IPS-15b (cell line): ENCODE data around the gene GSKIP.
A peak's percentile ranks its signal among the peaks of the same experiment; 100 is the strongest.

Experiments
- H3K27me3 ChIP-seq: one replicate; pipeline ENCODE4 v1.6.1; 2013; ENCODE audit warnings: low read length; ENCODE audit not compliant: control insufficient read depth, insufficient read depth
- H3K36me3 ChIP-seq: one replicate; pipeline ENCODE4 v1.6.1; 2013; ENCODE audit warnings: low read length; ENCODE audit not compliant: control insufficient read depth, insufficient read depth
- H3K4me1 ChIP-seq: one replicate; pipeline ENCODE4 v1.6.1; 2013; ENCODE audit warnings: mild to moderate bottlenecking, low read length; ENCODE audit not compliant: control insufficient read depth, insufficient read depth
- H3K4me3 ChIP-seq: one replicate; pipeline ENCODE4 v1.5.1; 2013; ENCODE audit warnings: low read depth, low read length
- H3K9ac ChIP-seq: one replicate; pipeline ENCODE4 v1.6.1; 2013; ENCODE audit warnings: low read depth, mild to moderate bottlenecking, low read length
- H3K9me3 ChIP-seq: one replicate; pipeline ENCODE4 v1.6.1; 2013; ENCODE audit warnings: mild to moderate bottlenecking, low read length; ENCODE audit not compliant: control insufficient read depth, insufficient read depth

GSKIP gene

GRCh38 chr14:96354246-96354645 is 9.1 kb upstream of the GSKIP start:
- H3K36me3 ChIP-seq = no peaks in the 10 kb centered on the region
- no peak overlapping the region for H3K9ac ChIP-seq
- peaks cover 10% of the 10 kb centered on the region for H3K4me1 ChIP-seq
- no peaks in the 10 kb centered on the region for H3K9me3 ChIP-seq
- no peaks in the 10 kb centered on the region for H3K27me3 ChIP-seq
- no peak overlapping the region for H3K4me3 ChIP-seq

GRCh38 chr14:96357216-96357615 is 6.1 kb upstream of the GSKIP start:
- Histone ChIP-seq H3K27me3 (no peaks in the 10 kb centered on the region), H3K9ac (no peak overlapping the region), H3K4me1 (no peaks in the 10 kb centered on the region), H3K9me3 (no peaks in the 10 kb centered on the region), H3K4me3 (no peak overlapping the region), H3K36me3 (no peaks in the 10 kb centered on the region)

GRCh38 chr14:96359959-96360358 is 3.4 kb upstream of the GSKIP start:
- peaks cover 3% of the 10 kb centered on the region for H3K4me1 ChIP-seq
- no peaks in the 10 kb centered on the region for H3K9me3 ChIP-seq
- no peak overlapping the region for H3K4me3 ChIP-seq
- H3K36me3 ChIP-seq = no peaks in the 10 kb centered on the region
- no peak overlapping the region for H3K9ac ChIP-seq
- no peaks in the 10 kb centered on the region for H3K27me3 ChIP-seq

GRCh38 chr14:96362071-96362964 is 1.0 kb upstream of the GSKIP start:
- Histone ChIP-seq H3K4me1 (peaks cover 5% of the 10 kb centered on the region), H3K4me3 (peak overlapping the region; percentile 88), H3K9me3 (no peaks in the 10 kb centered on the region), H3K27me3 (no peaks in the 10 kb centered on the region), H3K36me3 (no peaks in the 10 kb centered on the region), H3K9ac (peak overlapping the region; percentile 55)

- Histone ChIP-seq H3K27me3 (no peaks in the 10 kb centered on the region), H3K4me3 (peak overlapping the region; percentile 95), H3K9me3 (no peaks in the 10 kb centered on the region), H3K9ac (peak overlapping the region; percentile 48), H3K4me1 (peaks cover 5% of the 10 kb centered on the region), H3K36me3 (no peaks in the 10 kb centered on the region)
These were observed 518 bp downstream of the GSKIP start for GRCh38 chr14:96363751-96364336.

GRCh38 chr14:96364962-96365361 is 1.6 kb downstream of the GSKIP start:
- no peaks in the 10 kb centered on the region for H3K9me3 ChIP-seq
- no peak overlapping the region for H3K4me3 ChIP-seq
- H3K4me1 ChIP-seq = peaks cover 5% of the 10 kb centered on the region
- H3K27me3 ChIP-seq = no peaks in the 10 kb centered on the region
- H3K36me3 ChIP-seq = no peaks in the 10 kb centered on the region
- H3K9ac ChIP-seq = no peak overlapping the region

- Histone ChIP-seq H3K4me3 (no peak overlapping the region), H3K27me3 (no peaks in the 10 kb centered on the region), H3K9ac (no peak overlapping the region), H3K9me3 (no peaks in the 10 kb centered on the region), H3K36me3 (no peaks in the 10 kb centered on the region), H3K4me1 (peaks cover 5% of the 10 kb centered on the region)
These were observed 5.2 kb downstream of the GSKIP start for GRCh38 chr14:96368534-96368933.

- Histone ChIP-seq H3K9me3 (no peaks in the 10 kb centered on the region), H3K4me1 (no peaks in the 10 kb centered on the region), H3K36me3 (no peaks in the 10 kb centered on the region), H3K27me3 (no peaks in the 10 kb centered on the region), H3K9ac (no peak overlapping the region), H3K4me3 (no peak overlapping the region)
These were observed 7.2 kb downstream of the GSKIP start for GRCh38 chr14:96370528-96370927.

- Histone ChIP-seq H3K4me1 (no peaks in the 10 kb centered on the region), H3K36me3 (no peaks in the 10 kb centered on the region), H3K9ac (no peak overlapping the region), H3K4me3 (no peak overlapping the region), H3K9me3 (no peaks in the 10 kb centered on the region), H3K27me3 (no peaks in the 10 kb centered on the region)
These were observed 10.2 kb downstream of the GSKIP start for GRCh38 chr14:96373538-96373937.

GRCh38 chr14:96376093-96376492 is 12.8 kb downstream of the GSKIP start:
- H3K4me1 ChIP-seq = no peaks in the 10 kb centered on the region
- no peaks in the 10 kb centered on the region for H3K36me3 ChIP-seq
- no peak overlapping the region for H3K9ac ChIP-seq
- H3K4me3 ChIP-seq = no peak overlapping the region
- no peaks in the 10 kb centered on the region for H3K9me3 ChIP-seq
- no peaks in the 10 kb centered on the region for H3K27me3 ChIP-seq

GRCh38 chr14:96380735-96381134 is 17.4 kb downstream of the GSKIP start:
- Histone ChIP-seq H3K27me3 (no peaks in the 10 kb centered on the region), H3K9ac (no peak overlapping the region), H3K4me1 (no peaks in the 10 kb centered on the region), H3K36me3 (peaks cover 4% of the 10 kb centered on the region), H3K9me3 (no peaks in the 10 kb centered on the region), H3K4me3 (no peak overlapping the region)

GRCh38 chr14:96383445-96383844 is 20.1 kb downstream of the GSKIP start:
- H3K4me1 ChIP-seq = no peaks in the 10 kb centered on the region
- no peak overlapping the region for H3K9ac ChIP-seq
- no peak overlapping the region for H3K4me3 ChIP-seq
- H3K9me3 ChIP-seq = no peaks in the 10 kb centered on the region
- H3K36me3 ChIP-seq = peaks cover 6% of the 10 kb centered on the region
- no peaks in the 10 kb centered on the region for H3K27me3 ChIP-seq
